BLaER1 treated with 17β-estradiol and CSF1 and Interleukin-3, amounts not matched to agents 10 nM and 100 nM (cell line): ENCODE measurements around the gene PDGFB.
A peak's percentile ranks its signal among the peaks of the same experiment; 100 is the strongest.

Experiments used
- H3K27ac ChIP-seq, 11 experiments: shearing (Covaris generic); formaldehyde crosslinking; 2 replicates each; pipeline ENCODE4 v1.8.1; 2022
- H3K27me3 ChIP-seq, 11 experiments: shearing (Covaris generic); formaldehyde crosslinking; 2 replicates each; pipeline ENCODE4 v1.8.1; 2022
- H3K36me3 ChIP-seq, 11 experiments: shearing (Covaris generic); formaldehyde crosslinking; 2 replicates each; pipeline ENCODE4 v1.8.1; 2022
- H3K4me1 ChIP-seq, 10 experiments: shearing (Covaris generic); formaldehyde crosslinking; 2 replicates each; pipeline ENCODE4 v1.8.1; 2022
- H3K4me2 ChIP-seq, 11 experiments: shearing (Covaris generic); formaldehyde crosslinking; 2 replicates each; pipeline ENCODE4 v1.8.1; 2022
- H3K4me3 ChIP-seq, 10 experiments: shearing (Covaris generic); formaldehyde crosslinking; 2 replicates each; pipeline ENCODE4 v1.8.1; 2022
- H3K9ac ChIP-seq, 11 experiments: shearing (Covaris generic); formaldehyde crosslinking; 2 replicates each; pipeline ENCODE4 v1.8.1; 2022
- H3K9me3 ChIP-seq, 11 experiments: shearing (Covaris generic); formaldehyde crosslinking; replicated peaks in 1 of 11; 2 replicates each; pipeline ENCODE4 v1.8.1; 2022
- H4K20me1 ChIP-seq, 11 experiments: shearing (Covaris generic); formaldehyde crosslinking; 2 replicates each; pipeline ENCODE4 v1.8.1; 2022
- Cebpa-rat ChIP-seq, 11 experiments: shearing (Covaris generic); IDR thresholded peaks; 2 replicates each; pipeline ENCODE4 v1.8.1; 2022

Gene PDGFB

GRCh38 chr22:39288135-39288898 is 43.5 kb upstream of the PDGFB start:
- Histone ChIP-seq H3K9me3 (peaks cover 0 to 12% (median 7%) of the 10 kb centered on the region in 11 experiments; a peak in 13 of 22 replicates), H3K27me3 (no peaks in the 10 kb centered on the region), H4K20me1 (peaks cover 0 to 4% (median 0%) of the 10 kb centered on the region in 11 experiments; a peak in 3 of 22 replicates), H3K4me1 (peaks cover 4 to 53% (median 11%) of the 10 kb centered on the region in 10 experiments; a peak in 15 of 20 replicates), H3K27ac (no peak overlapping the region), H3K36me3 (no peaks in the 10 kb centered on the region), H3K4me2 (peak overlapping the region in 2 of 11 experiments; percentile 77 to 83; a peak in 3 of 22 replicates), H3K4me3 (no peak overlapping the region), H3K9ac (no peak overlapping the region)
- no peak for TF ChIP-seq Cebpa-rat (IDR thresholded peaks at IDR 0.05)

DNA sequence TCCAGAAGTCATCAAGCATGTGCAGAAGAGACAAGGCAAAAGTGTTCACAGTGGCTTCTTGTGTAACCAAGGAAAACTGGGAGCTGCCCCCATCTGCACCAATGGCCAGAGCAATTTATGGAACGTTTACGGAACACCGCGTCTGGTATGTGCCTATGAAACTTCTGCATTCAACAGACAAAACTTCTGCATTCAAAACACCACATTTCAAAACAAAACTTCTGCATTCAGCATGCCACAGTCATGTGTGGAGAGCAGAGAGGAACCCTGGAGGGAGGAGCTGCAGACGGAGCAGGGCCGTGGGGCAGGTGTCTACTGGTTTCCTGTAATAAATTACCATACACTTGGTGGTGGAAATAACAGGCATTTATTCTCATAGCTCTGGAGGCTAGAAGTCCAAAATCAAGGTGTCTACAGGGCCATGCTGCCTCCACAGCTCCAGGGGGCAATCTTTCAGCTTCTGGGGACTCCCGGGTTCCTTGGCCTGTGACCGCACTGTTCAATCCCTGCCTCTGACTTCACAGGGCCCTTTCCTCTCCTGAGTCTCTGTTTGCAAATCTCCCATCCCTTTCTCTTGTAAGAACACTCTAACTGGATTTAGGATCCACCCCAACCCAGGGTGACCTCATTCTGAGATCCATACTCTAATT is 42.4 kb upstream of the PDGFB start:
- no peak overlapping the region for H3K4me3 ChIP-seq
- peak overlapping the region in 2 of 11 experiments; percentile 77 to 83; a peak in 4 of 22 replicates for H3K4me2 ChIP-seq
- H3K36me3 ChIP-seq: no peaks in the 10 kb centered on the region
- peaks cover 0 to 12% (median 7%) of the 10 kb centered on the region in 11 experiments; a peak in 13 of 22 replicates for H3K9me3 ChIP-seq
- no peak overlapping the region; a peak in 2 of 22 replicates for H3K27ac ChIP-seq
- no peak overlapping the region for H3K9ac ChIP-seq
- peaks cover 0 to 4% (median 0%) of the 10 kb centered on the region in 11 experiments; a peak in 3 of 22 replicates for H4K20me1 ChIP-seq
- peaks cover 0 to 54% (median 8%) of the 10 kb centered on the region in 10 experiments; a peak in 14 of 20 replicates for H3K4me1 ChIP-seq
- H3K27me3 ChIP-seq: no peaks in the 10 kb centered on the region
- TF ChIP-seq Cebpa-rat (IDR thresholded peaks at IDR 0.05): no peak

DNA sequence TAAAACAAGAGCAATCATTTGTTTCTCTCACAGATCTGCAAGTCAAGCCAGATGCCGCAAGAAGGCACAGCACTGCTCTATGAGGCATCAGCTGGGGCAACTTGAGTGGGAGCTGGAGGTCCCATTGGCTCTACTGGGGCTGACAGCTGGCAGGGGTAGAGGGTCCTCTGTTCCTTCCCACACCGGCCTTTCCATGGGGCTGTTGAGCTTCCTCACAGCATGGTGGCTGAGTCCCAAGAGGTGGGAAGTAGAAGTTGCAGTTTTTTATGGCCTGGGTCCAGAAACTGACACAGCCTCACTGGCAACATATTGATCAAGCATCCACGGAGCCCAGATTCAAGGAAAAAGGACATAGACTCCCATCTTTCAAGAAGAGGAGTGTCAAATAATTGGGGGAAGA is 40.2 kb upstream of the PDGFB start:
- no peak overlapping the region for H3K9ac ChIP-seq
- H3K4me1 ChIP-seq: peaks cover 0 to 47% (median 9%) of the 10 kb centered on the region in 10 experiments; a peak in 11 of 20 replicates
- no peak overlapping the region for H3K27ac ChIP-seq
- no peak overlapping the region for H3K4me3 ChIP-seq
- no peak for TF ChIP-seq Cebpa-rat (IDR thresholded peaks at IDR 0.05)
- peaks cover 0 to 10% (median 0%) of the 10 kb centered on the region in 11 experiments; a peak in 1 of 22 replicates for H4K20me1 ChIP-seq
- no peaks in the 10 kb centered on the region for H3K36me3 ChIP-seq
- peaks cover 0 to 12% (median 7%) of the 10 kb centered on the region in 11 experiments; a peak in 13 of 22 replicates for H3K9me3 ChIP-seq
- H3K27me3 ChIP-seq: no peaks in the 10 kb centered on the region
- H3K4me2 ChIP-seq: no peak overlapping the region

- Histone ChIP-seq H3K27me3 (peaks cover 0 to 2% (median 0%) of the 10 kb centered on the region in 11 experiments; a peak in 2 of 22 replicates), H3K4me3 (no peak overlapping the region), H3K27ac (no peak overlapping the region), H3K4me2 (no peak overlapping the region), H4K20me1 (peaks cover 0 to 10% (median 0%) of the 10 kb centered on the region in 11 experiments; a peak in 2 of 22 replicates), H3K36me3 (no peaks in the 10 kb centered on the region), H3K9me3 (peaks cover 0 to 12% (median 7%) of the 10 kb centered on the region in 11 experiments; a peak in 13 of 22 replicates), H3K4me1 (peaks cover 0 to 47% (median 9%) of the 10 kb centered on the region in 10 experiments; a peak in 11 of 20 replicates), H3K9ac (no peak overlapping the region)
- no peak for TF ChIP-seq Cebpa-rat (IDR thresholded peaks at IDR 0.05)
These were observed 39.6 kb upstream of the PDGFB start for GRCh38 chr22:39284142-39284980.

GRCh38 chr22:39283322-39284141 is 38.8 kb upstream of the PDGFB start:
- peaks cover 0 to 46% (median 9%) of the 10 kb centered on the region in 10 experiments; a peak in 11 of 20 replicates for H3K4me1 ChIP-seq
- H3K27ac ChIP-seq: no peak overlapping the region; a peak in 1 of 22 replicates
- peak overlapping the region in 3 of 11 experiments; percentile 41 to 68 (median 54); a peak in 6 of 22 replicates for H3K4me2 ChIP-seq
- no peak for TF ChIP-seq Cebpa-rat (IDR thresholded peaks at IDR 0.05)
- peaks cover 0 to 10% (median 0%) of the 10 kb centered on the region in 11 experiments; a peak in 3 of 22 replicates for H3K27me3 ChIP-seq
- no peak overlapping the region for H3K4me3 ChIP-seq
- H3K36me3 ChIP-seq: no peaks in the 10 kb centered on the region
- H3K9ac ChIP-seq: peak overlapping the region in 1 of 11 experiments; percentile 7; a peak in 2 of 22 replicates
- peaks cover 0 to 12% (median 7%) of the 10 kb centered on the region in 11 experiments; a peak in 13 of 22 replicates for H3K9me3 ChIP-seq
- peaks cover 0 to 10% (median 0%) of the 10 kb centered on the region in 11 experiments; a peak in 2 of 22 replicates for H4K20me1 ChIP-seq

DNA sequence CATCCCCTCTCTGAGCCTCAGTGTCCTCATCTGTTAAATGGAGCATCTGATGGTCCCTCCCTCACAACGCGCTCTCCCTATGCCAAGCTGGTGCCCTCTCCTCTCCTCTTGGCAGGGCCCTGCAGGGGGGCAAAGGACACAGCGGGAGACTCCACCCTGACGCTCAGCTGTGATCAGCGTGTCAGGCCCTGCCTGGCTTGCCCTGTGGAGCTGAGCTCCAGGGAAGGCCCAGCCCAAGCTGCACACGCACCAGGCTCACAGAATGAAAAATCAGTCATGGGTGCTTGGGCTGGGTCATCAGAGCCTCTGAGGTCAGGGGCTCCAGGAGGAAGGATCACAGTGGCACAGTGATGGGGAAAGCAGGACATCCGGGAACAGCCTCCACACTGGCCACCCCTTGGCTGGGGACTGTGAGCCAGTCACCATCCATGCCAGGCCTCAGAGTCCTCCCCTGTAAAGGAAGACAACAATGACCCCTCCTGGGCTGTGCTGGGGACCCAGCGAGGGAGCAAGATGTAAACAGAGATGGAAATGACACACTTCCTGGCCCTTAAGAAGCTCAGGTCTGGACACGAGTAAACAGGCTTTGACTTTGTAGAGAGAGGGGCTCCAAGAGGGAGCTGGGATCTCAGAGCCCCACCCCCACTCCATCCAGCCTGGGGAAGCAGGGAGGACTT is 38.0 kb upstream of the PDGFB start:
- no peak overlapping the region; a peak in 1 of 22 replicates for H3K27ac ChIP-seq
- TF ChIP-seq Cebpa-rat (IDR thresholded peaks at IDR 0.05): no peak

DNA sequence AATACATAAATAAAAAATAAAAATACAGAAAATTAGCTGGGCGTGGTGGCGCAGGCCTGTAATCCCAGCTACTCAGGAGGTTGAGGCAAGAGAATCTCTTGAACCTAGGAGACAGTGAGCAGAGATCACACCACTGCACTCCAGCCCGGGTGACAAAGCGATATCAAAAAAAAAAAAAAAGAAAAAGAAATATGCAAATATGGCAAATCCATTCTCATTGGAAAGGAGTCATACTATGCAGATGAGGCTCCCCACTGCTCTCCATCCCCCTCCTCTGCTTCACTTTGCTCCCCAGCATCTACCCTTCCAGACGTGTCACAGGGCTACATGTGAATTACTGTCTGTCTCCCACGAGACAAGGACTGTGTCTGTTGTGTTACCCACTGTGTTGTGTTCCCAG is 36.3 kb upstream of the PDGFB start:
- H3K36me3 ChIP-seq: no peaks in the 10 kb centered on the region
- H3K27ac ChIP-seq: no peak overlapping the region
- H3K4me3 ChIP-seq: no peak overlapping the region
- peak overlapping the region in 2 of 11 experiments; percentile 9 to 68; a peak in 3 of 22 replicates for H3K4me2 ChIP-seq
- peaks cover 0 to 39% (median 11%) of the 10 kb centered on the region in 10 experiments; a peak in 12 of 20 replicates for H3K4me1 ChIP-seq
- no peak for TF ChIP-seq Cebpa-rat (IDR thresholded peaks at IDR 0.05)
- H3K9me3 ChIP-seq: peaks cover 5 to 23% (median 16%) of the 10 kb centered on the region in 11 experiments; a peak in 20 of 22 replicates
- peaks cover 0 to 18% (median 0%) of the 10 kb centered on the region in 11 experiments; a peak in 3 of 22 replicates for H4K20me1 ChIP-seq
- peaks cover 0 to 19% (median 0%) of the 10 kb centered on the region in 11 experiments; a peak in 4 of 22 replicates for H3K27me3 ChIP-seq
- H3K9ac ChIP-seq: no peak overlapping the region

More for the DNA sequence above, 38.0 kb upstream of the PDGFB start:
- H3K4me1 ChIP-seq: peaks cover 0 to 45% (median 9%) of the 10 kb centered on the region in 10 experiments; a peak in 11 of 20 replicates
- no peak overlapping the region for H3K4me3 ChIP-seq
- H3K9ac ChIP-seq: peak overlapping the region in 1 of 11 experiments; percentile 7; a peak in 2 of 22 replicates
- no peaks in the 10 kb centered on the region for H3K36me3 ChIP-seq
- peak overlapping the region in 3 of 11 experiments; percentile 41 to 68 (median 54); a peak in 6 of 22 replicates for H3K4me2 ChIP-seq
- peaks cover 0 to 18% (median 0%) of the 10 kb centered on the region in 11 experiments; a peak in 4 of 22 replicates for H3K27me3 ChIP-seq
- H4K20me1 ChIP-seq: peaks cover 0 to 18% (median 0%) of the 10 kb centered on the region in 11 experiments; a peak in 3 of 22 replicates
- peaks cover 0 to 12% (median 7%) of the 10 kb centered on the region in 11 experiments; a peak in 13 of 22 replicates for H3K9me3 ChIP-seq
